Activated B cell treated with CpG ODN at 0.5 μM for 24 hours (primary cell): ENCODE measurements around the gene ARIH1. TPM values are rescaled to one million over a fixed set of nuclear protein-coding genes. Genes with fewer than 3 reads are reported as not detected.
A peak's percentile ranks its signal among the peaks of the same experiment; 100 is the strongest.
"Not testable (repeated sequence)": the region's sequence is repeated elsewhere in the genome, so short reads cannot be mapped to it uniquely, and the experiment has no call there.

Experiments used
- ATAC-seq: fragments of 200-7000 bp; cut with Tn5 transposase; one replicate; pipeline ENCODE4 v1.10.0; 2021; ENCODE audit warnings: low read depth, mild to moderate bottlenecking, moderate library complexity
- CTCF ChIA-PET: fragments of 350-600 bp; sonication (Branson Sonifier 250); formaldehyde crosslinking; loops from one replicate; lab custom pipeline; 2021; ENCODE audit warnings: antibody characterized with exemption; lab: Charles Lee
- POLR2A ChIA-PET: fragments of 350-600 bp; sonication (Branson Sonifier 250); formaldehyde crosslinking; loops from one replicate; lab custom pipeline; 2021; ENCODE audit warnings: antibody characterized with exemption; lab: Charles Lee
- DNase-seq: peaks from one replicate; pipeline ENCODE4 v3.0.0; 2022
- H3K27ac Mint-ChIP-seq: one replicate; pipeline ENCODE4 v1.8.0; 2020; ENCODE audit warnings: mixed read lengths
- H3K27me3 Mint-ChIP-seq: one replicate; pipeline ENCODE4 v1.8.0; 2021; ENCODE audit warnings: mixed read lengths
- H3K36me3 Mint-ChIP-seq: one replicate; pipeline ENCODE4 v1.8.0; 2021; ENCODE audit warnings: low read depth, mixed read lengths
- H3K4me1 Mint-ChIP-seq: one replicate; pipeline ENCODE4 v1.8.0; 2021; ENCODE audit warnings: mixed read lengths
- H3K4me3 Mint-ChIP-seq: one replicate; pipeline ENCODE4 v1.8.0; 2020; ENCODE audit warnings: mild to moderate bottlenecking, mixed read lengths
- H3K9me3 Mint-ChIP-seq: one replicate; pipeline ENCODE4 v1.8.0; 2020; ENCODE audit warnings: mixed read lengths
- CTCF ChIP-seq: fragments of 200-600 bp; IDR thresholded peaks from one replicate; pipeline ENCODE4 v1.8.0; 2022; ENCODE audit warnings: antibody characterized with exemption, mild to moderate bottlenecking
- intact Hi-C: fragments of 100-400 bp; cut with micrococcal nuclease; formaldehyde crosslinking; loops from one replicate; pipeline ENCODE4 v1.15.1; 2024
- total RNA-seq: library from RNA; stranded (reverse); gene quantifications from 2 replicates; pipeline ENCODE4 v1.2.3, GENCODE V29; 2022

ARIH1 gene
- total RNA-seq, 1 donor from 2014 or later = 159 TPM

DNA sequence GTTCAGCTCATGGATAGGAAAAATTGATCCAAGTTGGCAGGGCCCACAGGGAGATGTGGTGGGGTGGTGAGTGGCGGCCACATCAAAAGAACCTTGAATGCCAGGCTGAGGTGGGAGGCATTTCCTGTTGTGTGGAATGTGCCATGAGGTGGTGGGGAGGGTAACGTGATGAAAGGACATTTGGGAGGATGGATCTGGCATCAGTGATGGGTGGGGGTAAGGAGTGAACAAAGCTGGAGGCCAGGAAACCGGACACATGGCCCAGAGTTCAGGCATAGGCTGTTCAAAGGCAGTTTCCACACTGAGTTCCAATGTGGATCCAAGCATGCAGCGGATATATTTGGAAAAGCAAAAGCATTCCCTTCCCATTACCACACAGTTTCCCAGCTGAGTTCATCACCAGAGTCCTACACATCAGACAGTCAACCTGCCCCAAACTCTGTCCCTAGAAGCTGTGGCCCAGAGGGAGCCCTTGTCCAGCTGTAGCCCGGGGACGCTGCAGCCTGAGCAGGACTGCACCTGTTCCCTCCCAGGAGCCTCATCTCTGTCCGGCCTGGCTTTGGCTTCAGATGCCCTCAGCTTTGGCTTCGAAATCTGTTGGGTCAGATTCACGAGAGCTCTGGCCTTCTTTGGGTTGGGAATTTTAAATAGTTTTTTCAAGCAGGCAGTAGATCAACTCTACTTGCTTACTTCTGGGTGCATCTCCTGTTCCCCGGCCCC, 142.5 kb downstream of the ARIH1 start:
- CTCF ChIA-PET = no interaction called here
- H3K4me1 Mint-ChIP-seq = no peaks in the 10 kb centered on the region
- intact Hi-C loops = no loop called here
- no peak overlapping the region for H3K27ac Mint-ChIP-seq
- ATAC-seq (no peak), DNase-seq (no peak)
- no peaks in the 10 kb centered on the region for H3K27me3 Mint-ChIP-seq
- no peaks in the 10 kb centered on the region for H3K9me3 Mint-ChIP-seq
- POLR2A ChIA-PET = no interaction called here
- TF ChIP-seq CTCF = no peak
- no peak overlapping the region for H3K4me3 Mint-ChIP-seq
- H3K36me3 Mint-ChIP-seq = no peaks in the 10 kb centered on the region

GRCh38 chr15:72623854-72624253, 149.7 kb downstream of the ARIH1 start:
- not testable (repeated sequence) for DNase-seq

DNA sequence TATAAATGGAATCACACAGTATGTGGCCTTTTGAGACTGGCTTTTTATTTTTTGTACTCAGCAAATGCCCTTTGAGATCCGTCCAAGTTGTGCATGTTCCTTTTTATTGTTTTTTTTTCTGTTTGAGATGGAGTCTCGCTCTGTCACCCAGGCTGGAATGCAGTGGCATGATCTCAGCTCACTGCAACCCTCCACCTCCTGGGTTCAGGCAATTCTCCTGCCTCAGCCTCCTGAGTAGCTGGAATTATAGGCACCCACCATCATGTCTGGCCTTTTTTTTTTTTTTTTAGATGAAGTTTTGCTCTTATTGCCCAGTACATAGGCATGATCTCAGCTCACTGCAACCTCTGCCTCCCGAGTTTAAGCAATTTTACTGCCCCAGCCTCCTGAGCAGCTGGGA, 152.0 kb downstream of the ARIH1 start:
- H3K36me3 Mint-ChIP-seq, H3K9me3 Mint-ChIP-seq, intact Hi-C loops, POLR2A ChIA-PET, DNase-seq, ATAC-seq, H3K4me1 Mint-ChIP-seq, CTCF ChIA-PET, H3K27me3 Mint-ChIP-seq, H3K4me3 Mint-ChIP-seq, H3K27ac Mint-ChIP-seq: not testable (repeated sequence)

More at GRCh38 chr15:72623854-72624253, 149.7 kb downstream of the ARIH1 start:
- ATAC-seq, H3K27me3 Mint-ChIP-seq, H3K9me3 Mint-ChIP-seq, CTCF ChIA-PET, POLR2A ChIA-PET, H3K27ac Mint-ChIP-seq, H3K36me3 Mint-ChIP-seq, H3K4me1 Mint-ChIP-seq, intact Hi-C loops, H3K4me3 Mint-ChIP-seq: not testable (repeated sequence)

GRCh38 chr15:72628249-72629067, 154.3 kb downstream of the ARIH1 start:
- H3K9me3 Mint-ChIP-seq, H3K27ac Mint-ChIP-seq, DNase-seq, ATAC-seq, H3K4me1 Mint-ChIP-seq, CTCF ChIA-PET, H3K27me3 Mint-ChIP-seq, POLR2A ChIA-PET, intact Hi-C loops, H3K4me3 Mint-ChIP-seq, H3K36me3 Mint-ChIP-seq: not testable (repeated sequence)

GRCh38 chr15:72629068-72629570, 155.0 kb downstream of the ARIH1 start:
- POLR2A ChIA-PET, H3K27me3 Mint-ChIP-seq, H3K4me3 Mint-ChIP-seq, CTCF ChIA-PET, H3K27ac Mint-ChIP-seq, H3K9me3 Mint-ChIP-seq, H3K4me1 Mint-ChIP-seq, intact Hi-C loops, H3K36me3 Mint-ChIP-seq, DNase-seq, ATAC-seq: not testable (repeated sequence)

GRCh38 chr15:72636519-72637282, 162.6 kb downstream of the ARIH1 start:
- H3K4me3 Mint-ChIP-seq, H3K9me3 Mint-ChIP-seq, H3K27me3 Mint-ChIP-seq, H3K36me3 Mint-ChIP-seq, intact Hi-C loops, H3K27ac Mint-ChIP-seq, CTCF ChIA-PET, H3K4me1 Mint-ChIP-seq, POLR2A ChIA-PET: not testable (repeated sequence)
- DNase-seq (peak; percentile 48), ATAC-seq (peak; percentile 84)

DNA sequence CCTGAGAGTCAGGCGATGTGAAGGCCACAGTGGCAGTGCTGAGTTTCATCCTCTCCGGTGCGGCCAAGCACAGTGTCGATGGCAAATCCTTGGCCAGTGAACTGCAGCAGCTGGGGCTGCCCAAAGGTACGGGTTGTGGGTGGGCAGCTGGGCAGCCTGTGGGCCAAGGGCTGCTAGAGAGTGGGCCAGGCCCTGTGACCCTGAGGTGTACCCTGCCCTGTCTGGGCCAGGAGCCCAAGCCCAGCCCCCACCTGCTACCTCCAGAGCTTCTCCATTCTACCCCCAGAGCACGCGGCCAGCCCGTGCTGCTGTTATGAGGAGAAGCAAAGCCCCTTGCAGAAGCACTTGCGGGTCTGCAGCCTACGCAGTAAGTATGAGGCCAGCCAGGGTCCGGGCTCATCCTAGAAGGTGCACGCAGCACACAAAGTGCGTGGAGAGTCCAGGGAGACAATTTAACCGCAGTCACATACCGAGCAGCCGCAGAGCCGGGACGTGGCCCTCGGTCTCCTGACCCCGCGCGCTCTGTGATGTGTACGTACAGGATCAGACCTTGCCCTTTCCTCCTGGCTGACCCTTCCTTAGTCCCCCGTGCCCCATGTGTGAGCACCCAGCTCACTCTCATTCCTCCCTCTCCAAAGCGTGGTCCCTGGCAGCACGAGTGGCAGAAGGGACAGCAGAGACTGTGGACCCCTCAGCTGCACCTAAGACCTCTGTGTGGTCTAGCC, 165.8 kb downstream of the ARIH1 start:
- POLR2A ChIA-PET, H3K9me3 Mint-ChIP-seq, CTCF ChIA-PET: not testable (repeated sequence)

GRCh38 chr15:72642271-72642670, 168.1 kb downstream of the ARIH1 start:
- H3K27ac Mint-ChIP-seq, H3K27me3 Mint-ChIP-seq, DNase-seq, POLR2A ChIA-PET, ATAC-seq, intact Hi-C loops, H3K9me3 Mint-ChIP-seq, H3K4me1 Mint-ChIP-seq, CTCF ChIA-PET, H3K4me3 Mint-ChIP-seq, H3K36me3 Mint-ChIP-seq: not testable (repeated sequence)

More for the DNA sequence above, 165.8 kb downstream of the ARIH1 start:
- intact Hi-C loops, DNase-seq, H3K36me3 Mint-ChIP-seq, ATAC-seq, H3K4me3 Mint-ChIP-seq, H3K4me1 Mint-ChIP-seq, H3K27me3 Mint-ChIP-seq, H3K27ac Mint-ChIP-seq: not testable (repeated sequence)

DNA sequence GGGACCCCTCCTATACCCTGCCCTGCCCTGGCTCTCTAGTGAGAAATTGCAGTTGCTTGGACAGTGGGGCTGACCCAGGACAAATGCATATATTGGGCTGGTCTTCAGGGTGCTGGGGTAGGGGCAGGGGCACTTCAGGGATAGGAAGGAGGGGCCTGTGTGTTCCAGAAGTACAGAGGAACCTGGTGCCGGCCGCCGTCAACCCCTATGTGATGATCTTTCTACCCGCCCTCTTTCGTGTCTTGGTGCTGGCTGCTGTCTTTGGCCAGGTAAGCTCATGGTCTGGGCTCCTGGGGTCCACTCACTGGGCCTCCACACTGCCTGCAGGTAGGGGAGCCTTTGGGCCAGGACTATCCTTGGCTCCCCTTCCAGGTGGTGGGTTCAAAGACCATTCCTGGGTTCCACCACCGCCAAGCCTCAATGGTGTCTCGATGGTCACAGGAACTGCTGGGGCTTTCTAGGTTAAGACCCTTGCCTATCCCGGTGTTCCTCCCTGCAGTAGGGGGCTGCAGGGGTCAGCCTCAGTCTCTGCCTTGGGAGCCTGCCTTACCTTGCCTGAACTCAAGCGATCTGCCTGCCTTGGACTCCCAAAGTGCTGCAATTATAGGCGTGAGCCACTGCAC, 174.6 kb downstream of the ARIH1 start:
- H3K9me3 Mint-ChIP-seq, H3K36me3 Mint-ChIP-seq, H3K27ac Mint-ChIP-seq, POLR2A ChIA-PET, ATAC-seq, H3K4me3 Mint-ChIP-seq, H3K27me3 Mint-ChIP-seq, intact Hi-C loops, DNase-seq, CTCF ChIA-PET, H3K4me1 Mint-ChIP-seq: not testable (repeated sequence)
